Mesendoderm (in vitro differentiated cells): ENCODE measurements around the gene CEACAM1. TPM values are rescaled to one million over a fixed set of nuclear protein-coding genes. Genes with fewer than 3 reads are reported as not detected.
A peak's percentile ranks its signal among the peaks of the same experiment; 100 is the strongest.

Source experiments
- DNase-seq: peaks from one replicate; pipeline ENCODE4 v3.0.0; 2013
- H2AK5ac ChIP-seq: 2 replicates; pipeline ENCODE4 v1.6.1; 2013; ENCODE audit warnings: low read length, inconsistent platforms
- H2BK120ac ChIP-seq: 2 replicates; pipeline ENCODE4 v1.6.1; 2013; ENCODE audit warnings: low read depth, mild to moderate bottlenecking, low read length, moderate library complexity, mixed read lengths
- H2BK15ac ChIP-seq: replicated peaks from 2 replicates; pipeline ENCODE4 v1.6.1; 2013; ENCODE audit warnings: low read depth, mild to moderate bottlenecking, moderate library complexity
- H2BK5ac ChIP-seq: 2 replicates; pipeline ENCODE4 v1.6.1; 2013; ENCODE audit warnings: low read length, inconsistent platforms
- H3K18ac ChIP-seq: 2 replicates; pipeline ENCODE4 v1.6.1; 2013; ENCODE audit warnings: mild to moderate bottlenecking, low read length, mixed read lengths
- H3K23ac ChIP-seq: one replicate; pipeline ENCODE4 v1.6.1; 2013; ENCODE audit warnings: low read length
- H3K27ac ChIP-seq: 2 replicates; pipeline ENCODE4 v1.5.1; 2013; ENCODE audit warnings: low read depth, mild to moderate bottlenecking, inconsistent platforms, low read length, moderate library complexity
- H3K27me3 ChIP-seq: 2 replicates; pipeline ENCODE4 v1.6.1; 2013; ENCODE audit warnings: low read length, control low read depth, mild to moderate bottlenecking, inconsistent platforms; ENCODE audit not compliant: insufficient read depth, poor library complexity
- H3K36me3 ChIP-seq: 2 replicates; pipeline ENCODE4 v1.6.1; 2013; ENCODE audit warnings: low read length, inconsistent platforms; ENCODE audit not compliant: control insufficient read depth, insufficient read depth
- H3K4ac ChIP-seq: one replicate; pipeline ENCODE4 v1.6.1; 2013; ENCODE audit warnings: low read depth, mild to moderate bottlenecking, low read length, moderate library complexity
- H3K4me1 ChIP-seq: 2 replicates; pipeline ENCODE4 v1.6.1; 2013; ENCODE audit warnings: low read depth, low read length, inconsistent platforms; ENCODE audit not compliant: control insufficient read depth
- H3K4me2 ChIP-seq: 2 replicates; pipeline ENCODE4 v1.6.1; 2013; ENCODE audit warnings: low read length
- H3K4me3 ChIP-seq: 2 replicates; pipeline ENCODE4 v1.5.1; 2013; ENCODE audit warnings: mild to moderate bottlenecking, low read length
- H3K56ac ChIP-seq: one replicate; pipeline ENCODE4 v1.6.1; 2013; ENCODE audit warnings: low read length
- H3K79me1 ChIP-seq: 2 replicates; pipeline ENCODE4 v1.6.1; 2013; ENCODE audit warnings: low read length, inconsistent platforms
- H3K79me2 ChIP-seq: 2 replicates; pipeline ENCODE4 v1.6.1; 2013; ENCODE audit warnings: mild to moderate bottlenecking, low read length; ENCODE audit not compliant: control insufficient read depth, insufficient read depth
- H3K9ac ChIP-seq: 2 replicates; pipeline ENCODE4 v1.6.1; 2013; ENCODE audit warnings: low read length, inconsistent platforms
- H4K5ac ChIP-seq: one replicate; pipeline ENCODE4 v1.6.1; 2013; ENCODE audit warnings: low read length
- H4K8ac ChIP-seq: one replicate; pipeline ENCODE4 v1.6.1; 2013; ENCODE audit warnings: low read depth, mild to moderate bottlenecking, control low read depth, low read length, moderate library complexity
- WGBS: extraction: QIAGEN DNeasy Blood & Tissue Kit; methylation state at CpG from one replicate; pipeline ENCODE4 v1.1.7; 2013; ENCODE audit warnings: low lambda C conversion rate, missing lambda C conversion rate; ENCODE audit not compliant: insufficient coverage; ENCODE audit errors: extremely low coverage; 5-methylcytosine and 5-hydroxymethylcytosine counted together
- polyA plus RNA-seq, 2 experiments: library from polyadenylated mRNA; stranded (reverse); fragments of 200-250 nt; gene quantifications; one replicate each; pipeline ENCODE4 v1.2.3, GENCODE V29; 2013

Gene CEACAM1
- polyA plus RNA-seq (2013, experiment 1 of 2), result 2.9 TPM
- polyA plus RNA-seq (2013, experiment 2 of 2), result 2.1 TPM

DNA sequence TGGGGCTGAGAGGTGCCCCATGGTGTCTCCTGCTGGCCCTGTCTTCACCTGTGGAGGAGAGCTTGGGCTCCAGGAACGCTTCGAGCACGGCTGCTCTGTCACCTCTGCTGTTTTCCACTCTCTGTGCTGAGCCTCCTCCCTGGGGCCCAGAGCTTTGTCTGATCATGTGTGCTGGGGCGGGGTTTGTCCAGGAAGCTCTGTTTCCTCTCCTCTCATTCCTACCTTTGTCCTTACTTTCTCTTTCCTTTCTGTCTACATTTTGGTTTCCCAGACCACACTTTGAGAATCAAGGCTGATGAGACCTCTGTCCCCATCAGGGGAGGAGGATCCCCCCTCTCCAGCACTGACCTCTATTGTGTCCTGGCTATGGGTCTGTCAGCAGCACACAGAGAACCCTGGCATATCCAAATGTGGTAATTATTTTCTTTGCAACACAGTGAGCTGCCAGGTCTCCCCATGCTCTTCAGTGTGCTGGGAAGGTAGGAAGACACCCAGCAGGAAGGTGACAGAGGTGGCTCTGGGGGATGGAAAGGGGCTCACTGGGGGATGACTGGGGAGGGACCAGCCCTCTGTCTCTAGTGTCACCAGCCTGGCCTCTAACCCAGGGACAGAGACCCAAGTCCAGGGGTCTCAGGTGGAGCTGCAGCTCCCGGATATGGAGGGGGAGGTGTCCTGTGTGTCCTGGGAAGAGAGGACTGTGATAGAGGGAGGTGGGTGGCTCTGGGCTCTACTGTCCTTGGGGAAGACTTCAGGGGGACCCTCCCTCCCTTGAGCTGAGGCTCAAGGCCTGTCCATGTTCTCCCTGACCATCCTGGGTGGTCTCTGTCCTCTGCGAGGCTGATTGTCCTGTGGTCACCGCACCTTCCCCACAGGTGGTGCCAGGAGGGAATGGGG is at the start of gene CEACAM1:
Gene CEACAM1, minus strand, starts transcription at position 128 of the 894 bp plus-strand sequence. Its CDS starts 107 bp downstream, at position 21.
- H3K56ac ChIP-seq, result peak within 1 kb of the TSS; percentile 72
- H3K18ac ChIP-seq, result no peak within 1 kb of the TSS
- no peak within 1 kb of the TSS for H3K4me2 ChIP-seq
- H3K4ac ChIP-seq, result peak within 1 kb of the TSS; percentile 64
- H3K27ac ChIP-seq, result no peak within 1 kb of the TSS
- peaks cover 8% of the 10 kb centered on the region for H3K4me1 ChIP-seq
- peak within 1 kb of the TSS; percentile 61 for H2AK5ac ChIP-seq
- H3K9ac ChIP-seq, result peak within 1 kb of the TSS; percentile 20
- no peaks in the 10 kb centered on the region for H3K27me3 ChIP-seq
- peak within 1 kb of the TSS; percentile 96 for H3K23ac ChIP-seq
- H2BK120ac ChIP-seq, result no peak within 1 kb of the TSS
- no peaks in the 10 kb centered on the region for H3K36me3 ChIP-seq
- no CpG with 5 or more reads among the region's 7 CpGs for WGBS
- no peak within 1 kb of the TSS for H4K5ac ChIP-seq
- no peak for DNase-seq
- H3K79me2 ChIP-seq, result no peaks in the 10 kb centered on the region
- H2BK5ac ChIP-seq, result peak within 1 kb of the TSS; percentile 27
- H3K79me1 ChIP-seq, result no peaks in the 10 kb centered on the region
- no peak within 1 kb of the TSS for H4K8ac ChIP-seq
- H3K4me3 ChIP-seq, result no peak within 1 kb of the TSS
- no peak within 1 kb of the TSS for H2BK15ac ChIP-seq

DNA sequence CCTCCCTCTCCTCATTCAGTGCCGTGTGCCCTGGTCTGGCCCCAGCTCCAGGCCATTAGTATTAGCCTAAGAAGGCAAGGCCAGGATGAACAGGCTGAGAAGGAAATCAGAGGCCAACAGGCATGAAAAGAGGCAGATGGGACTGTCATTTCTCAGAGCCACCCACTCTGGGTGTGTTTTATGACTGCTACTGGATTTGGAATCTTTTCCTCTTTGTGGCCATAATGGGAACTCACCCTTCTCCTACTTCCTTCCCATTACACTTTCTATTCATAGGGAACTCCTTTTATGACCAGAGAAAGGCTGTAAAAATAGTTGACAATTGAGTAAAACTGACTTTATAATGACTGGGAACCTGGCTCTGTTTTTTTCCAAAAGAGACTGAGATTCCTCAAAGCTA is 48.7 kb upstream of the CEACAM1 start:
- Histone ChIP-seq H3K18ac (no peak overlapping the region), H3K4me3 (no peak overlapping the region), H3K9ac (no peak overlapping the region), H3K23ac (no peak overlapping the region), H3K4me1 (no peaks in the 10 kb centered on the region), H3K56ac (no peak overlapping the region), H2AK5ac (no peak overlapping the region), H2BK15ac (no peak overlapping the region), H4K5ac (no peak overlapping the region), H3K27me3 (no peaks in the 10 kb centered on the region), H3K4me2 (no peak overlapping the region), H3K36me3 (no peaks in the 10 kb centered on the region), H3K79me2 (no peaks in the 10 kb centered on the region), H3K79me1 (no peaks in the 10 kb centered on the region), H2BK5ac (no peak overlapping the region), H2BK120ac (no peak overlapping the region), H4K8ac (no peak overlapping the region), H3K27ac (no peak overlapping the region), H3K4ac (no peak overlapping the region)
- no peak for DNase-seq
- no CpG with 5 or more reads among the region's 1 CpG for WGBS

DNA sequence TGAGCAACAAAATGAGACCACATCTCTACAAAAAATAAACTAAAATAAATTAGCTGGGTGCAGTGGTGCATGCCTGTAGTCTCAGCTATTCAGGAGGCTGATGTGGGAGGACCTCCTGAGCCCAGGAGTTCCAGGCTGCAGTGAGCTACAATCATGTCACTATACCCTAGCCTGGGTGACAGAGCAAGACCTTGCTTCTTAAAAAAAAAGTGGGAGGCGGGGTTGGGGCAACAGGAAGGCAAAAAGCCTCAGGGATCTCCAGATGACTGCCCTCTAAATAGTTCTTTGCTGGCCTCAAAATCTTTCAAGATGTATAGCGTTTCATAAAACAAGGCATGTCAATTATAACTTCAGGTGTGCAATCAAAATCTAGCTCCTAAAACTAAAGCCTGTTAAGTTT is 48.0 kb upstream of the CEACAM1 start:
- H4K5ac ChIP-seq, result no peak overlapping the region
- no peak overlapping the region for H3K9ac ChIP-seq
- no peaks in the 10 kb centered on the region for H3K36me3 ChIP-seq
- no CpG with 5 or more reads among the region's 2 CpGs for WGBS
- no peak overlapping the region for H3K56ac ChIP-seq
- H3K23ac ChIP-seq, result no peak overlapping the region
- no peak overlapping the region for H3K4me2 ChIP-seq
- no peaks in the 10 kb centered on the region for H3K4me1 ChIP-seq
- DNase-seq, result no peak
- no peak overlapping the region for H2AK5ac ChIP-seq
- no peak overlapping the region for H3K4me3 ChIP-seq
- H3K79me1 ChIP-seq, result no peaks in the 10 kb centered on the region
- H4K8ac ChIP-seq, result no peak overlapping the region
- no peak overlapping the region for H2BK15ac ChIP-seq
- H2BK120ac ChIP-seq, result no peak overlapping the region
- H3K4ac ChIP-seq, result no peak overlapping the region
- no peak overlapping the region for H2BK5ac ChIP-seq
- H3K27ac ChIP-seq, result no peak overlapping the region
- no peak overlapping the region for H3K18ac ChIP-seq
- no peaks in the 10 kb centered on the region for H3K79me2 ChIP-seq
- no peaks in the 10 kb centered on the region for H3K27me3 ChIP-seq

DNA sequence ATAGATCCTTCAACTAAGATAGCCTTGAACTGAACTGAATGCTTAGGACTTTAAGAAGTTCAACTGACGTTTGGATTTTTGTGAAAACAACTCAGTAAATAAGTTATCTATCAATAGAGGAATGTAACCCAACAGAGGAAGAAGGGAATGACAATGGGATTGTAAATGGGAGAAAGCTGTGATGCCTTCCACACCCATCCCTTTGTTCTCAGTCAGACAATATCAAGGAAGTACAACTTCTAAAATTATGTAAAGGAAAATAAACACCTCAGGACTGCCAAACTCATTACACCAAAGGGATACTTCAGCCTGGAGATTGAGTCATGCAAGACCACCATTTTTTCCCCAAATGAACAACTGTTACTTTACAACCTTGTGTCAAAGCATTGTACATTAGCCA is 45.4 kb upstream of the CEACAM1 start:
- Histone ChIP-seq H3K4me3 (no peak overlapping the region), H3K4me2 (no peak overlapping the region), H3K79me1 (no peaks in the 10 kb centered on the region), H2AK5ac (no peak overlapping the region), H2BK15ac (no peak overlapping the region), H3K4ac (no peak overlapping the region), H2BK5ac (no peak overlapping the region), H3K27me3 (no peaks in the 10 kb centered on the region), H3K4me1 (no peaks in the 10 kb centered on the region), H3K23ac (no peak overlapping the region), H3K79me2 (no peaks in the 10 kb centered on the region), H3K56ac (no peak overlapping the region), H2BK120ac (no peak overlapping the region), H3K36me3 (no peaks in the 10 kb centered on the region), H4K8ac (no peak overlapping the region), H3K27ac (no peak overlapping the region), H4K5ac (no peak overlapping the region), H3K9ac (no peak overlapping the region), H3K18ac (no peak overlapping the region)
- WGBS, result no CpG with 5 or more reads among the region's 1 CpG
- no peak for DNase-seq

DNA sequence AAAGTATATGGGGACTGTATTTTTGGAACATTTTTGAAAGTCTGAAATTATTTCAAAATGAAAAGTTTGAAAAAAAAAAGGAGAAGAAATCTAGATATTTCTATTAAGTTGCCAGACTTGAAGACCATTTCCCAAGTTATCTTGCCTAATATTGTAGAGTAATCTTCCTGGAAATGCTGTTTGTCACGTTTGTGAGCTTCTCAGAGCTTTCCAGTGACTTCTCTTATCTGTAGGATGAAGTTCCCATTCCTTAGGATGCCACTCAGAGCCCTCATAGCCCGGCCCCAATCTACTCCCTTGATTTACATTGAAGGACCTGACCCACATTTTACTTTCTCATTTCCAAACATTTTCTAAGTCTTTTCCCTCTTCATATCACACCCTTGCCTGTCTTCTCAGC is 42.8 kb upstream of the CEACAM1 start:
- no peaks in the 10 kb centered on the region for H3K79me2 ChIP-seq
- no peak overlapping the region for H3K4me3 ChIP-seq
- no peak overlapping the region for H4K8ac ChIP-seq
- no peaks in the 10 kb centered on the region for H3K27me3 ChIP-seq
- H2BK15ac ChIP-seq, result no peak overlapping the region
- H3K4me1 ChIP-seq, result no peaks in the 10 kb centered on the region
- no peaks in the 10 kb centered on the region for H3K36me3 ChIP-seq
- no peak overlapping the region for H2BK5ac ChIP-seq
- H2AK5ac ChIP-seq, result no peak overlapping the region
- DNase-seq, result no peak
- H4K5ac ChIP-seq, result no peak overlapping the region
- H3K27ac ChIP-seq, result no peak overlapping the region
- H3K4me2 ChIP-seq, result no peak overlapping the region
- WGBS, result no CpG with 5 or more reads among the region's 2 CpGs
- H2BK120ac ChIP-seq, result no peak overlapping the region
- no peak overlapping the region for H3K56ac ChIP-seq
- no peaks in the 10 kb centered on the region for H3K79me1 ChIP-seq
- H3K18ac ChIP-seq, result no peak overlapping the region
- no peak overlapping the region for H3K4ac ChIP-seq
- no peak overlapping the region for H3K23ac ChIP-seq
- no peak overlapping the region for H3K9ac ChIP-seq
